Naive B cell (primary cell): ENCODE measurements around the gene SMG9. TPM values are rescaled to one million over a fixed set of nuclear protein-coding genes. Genes with fewer than 3 reads are reported as not detected.

ENCODE experiments used
- ATAC-seq, 2 donors: fragments of 150-1000 bp; cut with Tn5 transposase; 2 replicates each; pipeline ENCODE4 v1.10.0; 2021; ENCODE audit warnings: low read depth in 2 of 2, mild to moderate bottlenecking in 2 of 2, moderate library complexity in 2 of 2
- DNase-seq: peaks from one replicate; pipeline ENCODE4 v3.0.0; 2022
- H3K27ac Mint-ChIP-seq, 6 donors: one replicate each; pipeline ENCODE4 v1.8.0; 2020 to 2022; ENCODE audit warnings: mild to moderate bottlenecking in 6 of 6, mixed read lengths in 6 of 6, moderate library complexity in 5 of 6, inconsistent platforms in 2 of 6
- H3K27me3 Mint-ChIP-seq, 3 donors: one replicate each; pipeline ENCODE4 v1.8.0; 2021 to 2022; ENCODE audit warnings: mixed read lengths in 3 of 3, mild to moderate bottlenecking in 1 of 3
- H3K36me3 Mint-ChIP-seq, 2 donors: one replicate each; pipeline ENCODE4 v1.8.0; 2020 to 2022; ENCODE audit warnings: mixed read lengths in 2 of 2, inconsistent platforms in 1 of 2, mild to moderate bottlenecking in 1 of 2
- H3K4me1 Mint-ChIP-seq, 3 donors: one replicate each; pipeline ENCODE4 v1.8.0; 2020 to 2022; ENCODE audit warnings: mixed read lengths in 3 of 3, inconsistent platforms in 1 of 3, mild to moderate bottlenecking in 1 of 3, moderate library complexity in 1 of 3
- H3K4me3 Mint-ChIP-seq, 8 donors: one replicate each; pipeline ENCODE4 v1.8.0; 2020 to 2022; ENCODE audit warnings: mild to moderate bottlenecking in 8 of 8, mixed read lengths in 8 of 8, moderate library complexity in 8 of 8, inconsistent platforms in 2 of 8
- H3K9me3 Mint-ChIP-seq, 7 donors: one replicate each; pipeline ENCODE4 v1.8.0; 2020 to 2022; ENCODE audit warnings: mixed read lengths in 7 of 7, mild to moderate bottlenecking in 5 of 7, inconsistent platforms in 2 of 7, moderate library complexity in 1 of 7
- polyA plus RNA-seq, 6 donors: library from polyadenylated mRNA; unstranded; fragments of 300-500 nt; fragmentation: Illumina TruSeq; gene quantifications; one replicate each; pipeline ENCODE4 v1.2.3, GENCODE V29; 2021; ENCODE audit warnings: low read depth in 6 of 6

SMG9 gene
- polyA plus RNA-seq, 6 donors from 2014 or later, result 2.7 to 13.0 (median 8.2) TPM

DNA sequence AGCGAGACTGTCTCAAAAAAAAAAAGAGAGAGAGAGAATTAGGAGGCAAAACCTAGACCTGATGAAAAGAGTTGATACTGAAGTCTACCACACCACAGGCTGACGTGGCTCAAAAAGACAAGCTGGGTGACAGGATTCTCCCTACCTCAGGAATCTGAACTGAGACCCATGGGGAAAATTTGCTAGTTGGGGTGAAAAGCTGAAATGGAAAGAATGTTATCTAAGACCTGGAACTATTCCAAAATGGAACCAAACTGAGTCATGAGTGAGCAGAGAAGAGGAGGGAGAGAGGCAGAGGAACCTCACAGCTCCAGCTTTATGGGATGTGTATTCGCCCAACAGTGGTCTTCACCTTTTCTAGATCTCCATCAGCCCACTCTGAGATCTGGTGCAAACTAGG lies 11.7 kb downstream of the SMG9 start:
- Mint-ChIP-seq H3K4me3 (no peak overlapping the region), H3K9me3 (no peaks in the 10 kb centered on the region), H3K36me3 (peaks cover 24 to 54% of the 10 kb centered on the region in 2 donors), H3K27me3 (no peaks in the 10 kb centered on the region), H3K27ac (peak overlapping the region in 1 of 6 donors; percentile 14), H3K4me1 (peaks cover 8 to 20% (median 19%) of the 10 kb centered on the region in 3 donors)
- no peak for DNase-seq
- ATAC-seq, result no peak

DNA sequence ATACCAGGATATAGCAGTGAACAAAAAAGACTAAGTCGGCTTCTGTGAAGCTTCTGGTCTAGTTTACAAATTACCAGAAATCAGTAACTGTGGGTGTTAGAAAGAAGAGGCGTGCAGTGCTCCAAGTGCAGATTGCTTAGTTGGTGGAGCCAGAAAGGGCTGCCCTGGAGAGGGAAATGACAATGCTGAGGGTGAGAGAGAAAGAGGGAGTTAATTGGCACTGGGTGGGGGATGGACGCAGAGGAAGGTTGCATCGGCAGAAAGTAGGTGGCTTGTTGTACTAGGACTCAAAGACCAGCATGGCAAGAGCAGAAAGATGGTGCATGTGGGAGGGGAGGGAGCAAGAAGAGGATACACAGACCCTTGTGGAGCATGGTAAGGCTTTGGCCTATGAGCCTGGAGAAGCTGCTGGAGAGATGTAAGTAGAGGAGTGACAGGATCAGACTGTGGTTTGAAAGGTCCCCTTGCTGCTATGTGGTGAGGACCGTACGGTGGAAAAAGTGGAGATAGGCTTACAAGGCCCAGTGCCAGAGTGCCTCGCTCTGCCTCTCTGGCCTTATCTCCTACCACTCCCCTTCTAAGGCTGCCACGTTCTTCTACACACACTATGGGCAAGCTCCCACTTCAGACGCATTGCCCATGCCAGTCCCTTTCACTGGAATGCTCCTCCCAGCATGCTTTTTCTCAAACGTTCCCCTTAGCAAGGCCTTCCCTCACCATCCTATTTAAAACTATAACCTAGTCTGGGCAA lies 13.5 kb downstream of the SMG9 start:
- Mint-ChIP-seq H3K4me3 (peak overlapping the region in 1 of 8 donors; percentile 78), H3K27ac (peak overlapping the region in 1 of 6 donors; percentile 40), H3K27me3 (no peaks in the 10 kb centered on the region), H3K4me1 (peaks cover 8 to 18% (median 17%) of the 10 kb centered on the region in 3 donors), H3K9me3 (peaks cover 0 to 1% (median 0%) of the 10 kb centered on the region in 7 donors), H3K36me3 (peaks cover 34 to 62% of the 10 kb centered on the region in 2 donors)
- ATAC-seq, result no peak
- DNase-seq, result no peak

DNA sequence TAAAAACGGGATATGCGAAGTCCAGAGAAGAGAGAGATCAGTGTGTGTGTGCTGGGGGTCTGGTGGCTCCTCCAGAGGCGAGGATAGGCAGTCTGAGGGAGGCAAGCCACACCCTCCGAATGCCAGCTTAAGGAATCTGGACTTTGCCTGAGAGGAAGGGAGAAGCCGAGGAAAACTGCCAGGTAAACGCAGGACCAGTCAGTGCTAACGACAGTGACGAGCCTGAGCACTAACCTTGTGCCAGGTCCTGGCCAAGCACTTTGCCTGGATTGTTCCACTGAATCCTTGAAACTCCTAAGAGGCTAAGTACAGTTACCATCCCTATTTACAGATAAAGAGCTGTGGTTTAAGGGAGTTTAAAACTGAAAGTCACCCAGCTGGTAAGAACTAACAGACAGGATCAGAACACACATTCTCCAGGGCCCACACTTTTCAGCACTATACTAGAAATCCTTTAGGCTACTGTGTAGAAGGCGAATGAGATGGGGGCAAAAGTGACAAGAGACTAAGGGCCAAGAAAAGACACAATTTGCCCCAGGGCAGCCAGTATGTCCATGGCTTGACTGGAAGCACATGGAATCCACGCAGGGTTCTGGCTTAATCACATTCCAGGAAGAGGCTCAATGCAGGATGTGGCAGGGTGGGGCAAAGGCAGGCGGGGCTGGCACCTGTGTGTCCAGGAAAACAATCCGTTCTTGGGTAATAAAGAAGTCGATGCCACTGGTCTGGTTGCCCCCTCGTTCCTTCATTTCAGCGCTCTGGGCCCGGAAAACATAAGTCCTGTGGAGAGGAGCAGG lies 15.1 kb downstream of the SMG9 start:
- peaks cover 0 to 1% (median 0%) of the 10 kb centered on the region in 7 donors for H3K9me3 Mint-ChIP-seq
- H3K27ac Mint-ChIP-seq, result peak overlapping the region in 3 of 6 donors; percentile 54 to 75 (median 70)
- DNase-seq, result no peak
- H3K4me1 Mint-ChIP-seq, result peaks cover under 1 to 10% (median 9%) of the 10 kb centered on the region in 3 donors
- H3K4me3 Mint-ChIP-seq, result no peak overlapping the region
- no peak for ATAC-seq
- no peaks in the 10 kb centered on the region for H3K27me3 Mint-ChIP-seq
- peaks cover 37 to 65% of the 10 kb centered on the region in 2 donors for H3K36me3 Mint-ChIP-seq

DNA sequence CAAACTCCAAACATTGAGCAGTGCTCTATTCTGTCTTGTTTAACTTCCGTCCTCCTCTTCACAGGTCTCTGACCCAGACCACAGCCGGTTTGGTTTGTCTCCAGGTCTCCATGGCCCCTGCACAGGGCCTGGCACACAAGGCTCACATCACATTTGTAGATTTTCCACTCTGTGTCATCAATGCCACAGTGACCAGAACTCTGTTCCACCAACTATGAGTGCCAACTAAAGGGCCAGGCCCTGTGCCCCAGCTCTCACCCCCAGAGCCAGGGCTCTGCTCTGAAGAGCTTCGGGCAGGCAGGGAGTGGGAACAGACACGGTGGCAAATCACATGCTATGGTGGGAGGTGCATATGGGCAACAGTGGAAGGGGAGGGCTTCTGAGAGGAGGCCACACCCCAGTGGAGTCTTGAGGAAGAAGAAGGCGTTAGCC lies 16.0 kb downstream of the SMG9 start:
- DNase-seq (no peak), ATAC-seq (no peak)
- H3K27me3 Mint-ChIP-seq, result no peaks in the 10 kb centered on the region
- peak overlapping the region in 3 of 6 donors; percentile 70 to 83 (median 79) for H3K27ac Mint-ChIP-seq
- peaks cover 0 to 6% (median 4%) of the 10 kb centered on the region in 3 donors for H3K4me1 Mint-ChIP-seq
- H3K9me3 Mint-ChIP-seq, result peaks cover 0 to 1% (median 0%) of the 10 kb centered on the region in 7 donors
- peaks cover 37 to 61% of the 10 kb centered on the region in 2 donors for H3K36me3 Mint-ChIP-seq
- no peak overlapping the region for H3K4me3 Mint-ChIP-seq

DNA sequence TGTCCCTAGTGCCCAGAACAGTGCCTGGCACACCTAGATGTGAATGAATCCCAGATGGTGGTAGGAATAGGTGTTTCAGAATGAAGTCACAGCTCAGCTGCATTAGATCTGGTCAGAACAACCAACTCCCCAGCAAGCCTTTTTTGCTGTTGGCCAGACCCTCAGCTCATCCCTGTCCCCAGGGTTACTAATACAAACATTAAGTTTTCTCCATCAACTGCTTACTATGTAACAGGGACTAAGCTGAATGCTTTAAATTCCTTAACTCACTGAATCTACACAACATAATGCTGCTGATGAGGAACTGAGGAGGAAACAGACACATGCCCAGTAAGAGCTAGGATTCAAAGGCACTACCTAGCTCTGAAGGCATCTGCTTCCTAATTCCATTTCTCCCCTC lies 18.8 kb downstream of the SMG9 start:
- peaks cover 0 to 13% (median 7%) of the 10 kb centered on the region in 3 donors for H3K4me1 Mint-ChIP-seq
- H3K36me3 Mint-ChIP-seq, result peaks cover 32 to 59% of the 10 kb centered on the region in 2 donors
- H3K27me3 Mint-ChIP-seq, result no peaks in the 10 kb centered on the region
- ATAC-seq, result no peak
- DNase-seq, result no peak
- peaks cover 0 to 1% (median 0%) of the 10 kb centered on the region in 7 donors for H3K9me3 Mint-ChIP-seq
- no peak overlapping the region for H3K27ac Mint-ChIP-seq
- peak overlapping the region in 1 of 8 donors; percentile 6 for H3K4me3 Mint-ChIP-seq

DNA sequence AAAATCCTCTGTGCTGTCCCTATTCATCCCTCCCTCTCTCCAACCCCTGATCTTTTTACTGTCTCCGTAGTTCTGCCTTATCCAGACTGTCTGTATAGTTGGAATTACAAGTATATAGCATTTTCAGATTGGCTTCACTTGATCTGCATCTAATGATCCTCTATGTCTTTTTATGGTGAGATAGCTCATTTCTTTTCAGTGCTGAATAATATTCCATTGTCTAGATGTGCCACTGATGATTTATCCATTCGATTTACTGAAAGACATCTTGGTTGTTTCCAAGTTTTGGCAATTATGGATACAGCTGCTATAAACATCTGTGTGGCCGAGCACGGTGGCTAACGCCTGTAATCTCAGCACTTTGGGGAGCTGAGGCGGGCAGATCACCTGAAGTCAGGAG lies 19.7 kb downstream of the SMG9 start:
- no peak for ATAC-seq
- Mint-ChIP-seq H3K36me3 (peaks cover 30 to 58% of the 10 kb centered on the region in 2 donors), H3K4me3 (no peak overlapping the region), H3K27ac (no peak overlapping the region), H3K4me1 (peaks cover 0 to 13% (median 7%) of the 10 kb centered on the region in 3 donors), H3K27me3 (no peaks in the 10 kb centered on the region), H3K9me3 (peaks cover 0 to 1% (median 0%) of the 10 kb centered on the region in 7 donors)
- DNase-seq, result no peak

DNA sequence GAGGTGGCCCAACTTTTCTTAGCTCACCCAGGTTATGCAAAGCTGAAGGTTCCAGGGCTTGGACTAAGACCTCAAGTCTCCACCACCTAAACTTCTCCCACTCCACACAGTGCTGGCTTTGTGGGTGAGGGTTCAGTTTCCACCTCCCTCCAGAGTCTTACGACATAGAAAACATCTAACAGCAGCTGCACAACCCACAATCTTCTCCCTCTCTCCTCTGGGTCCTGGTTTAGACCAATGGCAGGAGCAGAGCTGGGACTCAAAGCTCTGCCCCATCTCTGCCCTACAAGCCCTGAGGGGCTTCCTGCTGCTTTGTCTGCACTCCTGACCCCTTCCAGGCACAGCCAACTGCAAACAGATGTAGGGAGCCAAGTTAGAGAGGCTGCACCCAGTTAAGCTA lies 22.9 kb downstream of the SMG9 start:
- ATAC-seq (no peak), DNase-seq (no peak)
- no peaks in the 10 kb centered on the region for H3K27me3 Mint-ChIP-seq
- peaks cover 9 to 30% (median 18%) of the 10 kb centered on the region in 3 donors for H3K4me1 Mint-ChIP-seq
- H3K36me3 Mint-ChIP-seq, result peaks cover 21 to 56% of the 10 kb centered on the region in 2 donors
- peaks cover 0 to 1% (median 0%) of the 10 kb centered on the region in 7 donors for H3K9me3 Mint-ChIP-seq
- H3K27ac Mint-ChIP-seq, result peak overlapping the region in 3 of 6 donors; percentile 43 to 84 (median 65)
- H3K4me3 Mint-ChIP-seq, result no peak overlapping the region

DNA sequence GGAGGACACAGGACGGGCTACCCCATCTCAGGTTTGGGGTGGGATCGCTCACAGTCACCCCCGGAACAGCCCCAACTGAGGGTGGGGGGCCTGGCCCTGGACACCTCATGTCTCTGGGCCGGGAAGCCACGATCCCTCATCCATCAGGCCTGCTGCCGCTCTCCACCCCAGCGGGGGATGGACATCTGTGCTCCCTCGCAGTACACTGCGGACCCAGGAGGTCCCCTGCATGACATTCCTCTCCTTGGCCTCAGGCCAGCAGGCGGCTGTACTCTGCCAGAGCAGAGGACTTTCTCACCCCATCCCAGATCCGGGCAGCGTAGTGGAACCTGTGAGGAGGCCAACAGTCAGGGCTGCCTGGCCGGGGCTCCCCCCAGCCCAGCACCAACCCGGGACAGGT lies 23.4 kb downstream of the SMG9 start:
- H3K36me3 Mint-ChIP-seq, result peaks cover 16 to 51% of the 10 kb centered on the region in 2 donors
- H3K27ac Mint-ChIP-seq, result no peak overlapping the region

DNA sequence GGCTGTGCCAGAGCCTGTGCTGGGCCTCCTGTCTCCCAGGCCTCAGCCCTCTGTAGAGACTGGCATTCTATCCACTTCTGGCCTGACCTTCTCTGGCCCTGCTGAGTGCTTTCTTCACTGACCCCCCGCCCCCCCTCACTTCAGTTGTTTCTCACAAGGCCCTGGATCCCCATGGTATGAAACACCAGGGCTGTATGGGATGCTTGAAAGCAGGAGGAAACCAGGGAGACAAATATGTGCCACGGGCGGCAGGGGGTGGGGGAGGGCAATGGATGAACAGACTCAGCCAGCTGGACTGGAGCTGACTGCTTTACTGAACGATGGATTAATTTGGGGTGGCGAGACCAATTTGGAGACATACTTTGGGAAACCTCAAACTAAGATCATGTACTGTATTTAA lies 24.8 kb downstream of the SMG9 start:
- Mint-ChIP-seq H3K36me3 (peaks cover 12 to 45% of the 10 kb centered on the region in 2 donors), H3K27ac (no peak overlapping the region)

More for the DNA sequence above, 23.4 kb downstream of the SMG9 start:
- peaks cover 14 to 33% (median 18%) of the 10 kb centered on the region in 3 donors for H3K4me1 Mint-ChIP-seq
- DNase-seq (no peak), ATAC-seq (no peak)
- H3K4me3 Mint-ChIP-seq, result no peak overlapping the region
- no peaks in the 10 kb centered on the region for H3K9me3 Mint-ChIP-seq
- H3K27me3 Mint-ChIP-seq, result no peaks in the 10 kb centered on the region

DNA sequence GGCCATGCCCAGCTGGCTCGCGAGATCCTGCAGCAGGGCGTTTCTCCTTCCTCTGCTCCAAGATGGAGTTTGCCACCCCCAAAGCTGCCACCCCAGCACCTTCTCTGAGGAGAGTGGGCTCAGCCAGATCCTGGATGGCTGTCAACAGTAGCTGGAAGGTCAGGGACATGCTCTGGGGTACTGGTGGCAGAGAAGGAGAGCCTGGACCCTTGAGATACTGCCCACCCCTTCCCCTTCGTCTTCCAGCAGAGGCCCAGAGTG lies 27.2 kb downstream of the SMG9 start:
- ATAC-seq (no peak), DNase-seq (no peak)
- Mint-ChIP-seq H3K4me1 (peaks cover 21 to 57% (median 29%) of the 10 kb centered on the region in 3 donors), H3K27ac (peak overlapping the region in 1 of 6 donors; percentile 21), H3K4me3 (no peak overlapping the region), H3K36me3 (peaks cover 12 to 32% of the 10 kb centered on the region in 2 donors), H3K27me3 (no peaks in the 10 kb centered on the region), H3K9me3 (no peaks in the 10 kb centered on the region)

More for the DNA sequence above, 24.8 kb downstream of the SMG9 start:
- peaks cover 26 to 45% (median 28%) of the 10 kb centered on the region in 3 donors for H3K4me1 Mint-ChIP-seq
- no peaks in the 10 kb centered on the region for H3K27me3 Mint-ChIP-seq
- ATAC-seq (no peak), DNase-seq (no peak)
- no peaks in the 10 kb centered on the region for H3K9me3 Mint-ChIP-seq
- no peak overlapping the region for H3K4me3 Mint-ChIP-seq

DNA sequence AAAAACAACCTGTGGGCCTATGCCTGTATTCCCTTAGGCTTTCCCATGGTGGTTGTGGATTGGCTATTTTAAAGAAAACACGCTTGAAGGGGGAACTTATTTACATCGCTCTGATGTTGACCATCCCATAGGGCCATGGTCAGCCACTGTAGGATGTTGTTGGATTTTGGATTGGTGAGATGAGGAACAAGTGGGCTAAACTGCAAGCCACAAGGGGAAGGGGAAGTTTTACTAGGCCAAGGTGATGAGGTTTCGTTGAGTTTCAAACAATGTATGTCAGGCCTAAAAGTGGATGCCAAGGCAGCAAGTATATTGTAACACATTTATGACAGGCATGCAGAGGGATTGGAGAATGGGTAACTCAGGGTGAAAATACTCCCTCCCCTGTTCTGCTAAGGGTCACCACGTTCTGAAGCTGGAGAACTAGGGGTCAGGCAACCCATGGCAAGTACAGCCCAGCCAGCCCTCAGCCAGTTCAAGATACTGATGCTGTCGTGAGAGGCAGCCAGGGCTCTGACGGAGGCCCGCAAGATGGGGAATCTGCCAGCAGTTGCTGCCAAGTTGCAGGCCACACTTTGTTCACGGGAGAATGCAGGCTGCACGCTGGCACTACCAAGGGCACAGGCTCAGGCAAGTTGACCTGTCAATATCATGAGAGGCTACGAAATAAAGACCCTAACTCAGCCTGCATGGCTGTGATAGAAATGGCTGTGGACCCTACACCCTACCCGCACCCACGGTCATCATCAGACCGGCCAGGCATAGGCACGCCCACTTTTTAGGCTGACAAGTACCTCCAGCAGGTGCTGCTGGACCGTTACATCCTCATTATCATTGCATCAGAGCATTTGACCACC lies 27.8 kb downstream of the SMG9 start:
- H3K9me3 Mint-ChIP-seq, result no peaks in the 10 kb centered on the region
- H3K27ac Mint-ChIP-seq, result peak overlapping the region in 3 of 6 donors; percentile 2 to 43 (median 21)
- ATAC-seq (peak; percentile 13 to 21), DNase-seq (no peak)
- H3K4me1 Mint-ChIP-seq, result peaks cover 18 to 53% (median 29%) of the 10 kb centered on the region in 3 donors
- peaks cover 12 to 27% of the 10 kb centered on the region in 2 donors for H3K36me3 Mint-ChIP-seq
- peak overlapping the region in 5 of 8 donors; percentile 4 to 59 (median 22) for H3K4me3 Mint-ChIP-seq
- H3K27me3 Mint-ChIP-seq, result no peaks in the 10 kb centered on the region

DNA sequence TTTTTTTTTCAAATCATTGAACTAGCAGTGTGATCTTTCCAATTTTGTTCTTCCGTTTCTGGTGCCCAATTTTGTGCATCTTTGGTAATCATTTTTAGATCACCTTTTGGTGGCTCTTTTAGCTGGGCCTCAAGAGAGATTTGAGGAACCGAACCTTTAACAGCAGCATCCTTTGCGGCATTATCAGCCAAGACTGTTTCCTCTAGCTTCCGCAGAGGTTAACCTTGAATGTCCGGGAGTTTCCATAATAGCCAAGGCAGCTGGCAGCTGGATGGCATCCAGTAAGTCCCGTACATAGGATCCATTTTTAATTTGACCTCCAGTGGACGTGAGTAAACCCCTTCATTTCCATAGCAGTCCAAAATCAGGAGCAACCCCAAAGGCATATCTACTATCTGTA lies 29.3 kb downstream of the SMG9 start:
- peak overlapping the region in 7 of 8 donors; percentile 13 to 85 (median 57) for H3K4me3 Mint-ChIP-seq
- DNase-seq, result peak; percentile 48
- H3K36me3 Mint-ChIP-seq, result peaks cover 12 to 22% of the 10 kb centered on the region in 2 donors

DNA sequence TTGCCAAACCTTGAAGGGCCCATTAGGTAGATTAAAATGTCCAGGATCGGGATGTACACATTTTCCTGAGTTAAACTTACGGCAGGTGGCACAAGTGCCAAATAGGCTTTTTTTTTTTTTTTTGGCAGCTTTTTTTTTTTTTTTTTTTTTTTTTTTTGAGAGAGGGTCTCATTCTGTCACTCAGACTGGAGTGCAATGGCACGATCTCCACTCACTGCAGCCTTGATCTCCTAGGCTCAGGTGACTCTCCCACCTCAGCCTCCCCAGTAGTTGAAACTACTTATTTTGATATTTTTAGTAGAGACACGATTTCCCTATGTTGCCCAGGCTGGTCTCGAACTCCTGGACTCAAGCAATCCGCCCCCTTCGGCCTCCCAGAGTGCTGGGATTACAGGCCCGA lies 29.9 kb downstream of the SMG9 start:
- Mint-ChIP-seq H3K27ac (peak overlapping the region in 5 of 6 donors; percentile 3 to 80 (median 66)), H3K9me3 (no peaks in the 10 kb centered on the region), H3K4me3 (peak overlapping the region in 6 of 8 donors; percentile 13 to 85 (median 73)), H3K27me3 (no peaks in the 10 kb centered on the region), H3K4me1 (peaks cover 17 to 52% (median 29%) of the 10 kb centered on the region in 3 donors), H3K36me3 (peaks cover 7 to 17% of the 10 kb centered on the region in 2 donors)
- ATAC-seq, result no peak
- DNase-seq, result no peak

More for the DNA sequence above, 29.3 kb downstream of the SMG9 start:
- no peaks in the 10 kb centered on the region for H3K27me3 Mint-ChIP-seq
- ATAC-seq, result peak; percentile 88 to 91
- H3K27ac Mint-ChIP-seq, result peak overlapping the region; percentile 3 to 86 (median 67)
- H3K4me1 Mint-ChIP-seq, result peaks cover 17 to 53% (median 29%) of the 10 kb centered on the region in 3 donors
- no peaks in the 10 kb centered on the region for H3K9me3 Mint-ChIP-seq
